ENCODE results near the gene PSMB3.

GRCh38 chr17:38745545-38745944 is 7.0 kb upstream of the PSMB3 start:
- TF ChIP-seq, protein P1, sequence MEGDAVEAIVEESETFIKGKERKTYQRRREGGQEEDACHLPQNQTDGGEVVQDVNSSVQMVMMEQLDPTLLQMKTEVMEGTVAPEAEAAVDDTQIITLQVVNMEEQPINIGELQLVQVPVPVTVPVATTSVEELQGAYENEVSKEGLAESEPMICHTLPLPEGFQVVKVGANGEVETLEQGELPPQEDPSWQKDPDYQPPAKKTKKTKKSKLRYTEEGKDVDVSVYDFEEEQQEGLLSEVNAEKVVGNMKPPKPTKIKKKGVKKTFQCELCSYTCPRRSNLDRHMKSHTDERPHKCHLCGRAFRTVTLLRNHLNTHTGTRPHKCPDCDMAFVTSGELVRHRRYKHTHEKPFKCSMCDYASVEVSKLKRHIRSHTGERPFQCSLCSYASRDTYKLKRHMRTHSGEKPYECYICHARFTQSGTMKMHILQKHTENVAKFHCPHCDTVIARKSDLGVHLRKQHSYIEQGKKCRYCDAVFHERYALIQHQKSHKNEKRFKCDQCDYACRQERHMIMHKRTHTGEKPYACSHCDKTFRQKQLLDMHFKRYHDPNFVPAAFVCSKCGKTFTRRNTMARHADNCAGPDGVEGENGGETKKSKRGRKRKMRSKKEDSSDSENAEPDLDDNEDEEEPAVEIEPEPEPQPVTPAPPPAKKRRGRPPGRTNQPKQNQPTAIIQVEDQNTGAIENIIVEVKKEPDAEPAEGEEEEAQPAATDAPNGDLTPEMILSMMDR (conservative IDR thresholded peaks at IDR 0.05; ENCODE audit: low read length) = no peak
- no peak for TF ChIP-seq EZH2phosphoT487 (IDR thresholded peaks at IDR 0.05; ENCODE audit: borderline replicate concordance, low read depth, low read length)
